ENCODE measurements around the gene GLP1R.

GLP1R gene

GRCh38 chr6:39062014-39062740, 13.6 kb downstream of the GLP1R start:
- DNase-seq (ENCODE audit: low read depth in 2 of 2) = no peak

GRCh38 chr6:39063526-39063925, 14.9 kb downstream of the GLP1R start:
- no peak for DNase-seq (ENCODE audit: low read depth in 2 of 2)

DNA sequence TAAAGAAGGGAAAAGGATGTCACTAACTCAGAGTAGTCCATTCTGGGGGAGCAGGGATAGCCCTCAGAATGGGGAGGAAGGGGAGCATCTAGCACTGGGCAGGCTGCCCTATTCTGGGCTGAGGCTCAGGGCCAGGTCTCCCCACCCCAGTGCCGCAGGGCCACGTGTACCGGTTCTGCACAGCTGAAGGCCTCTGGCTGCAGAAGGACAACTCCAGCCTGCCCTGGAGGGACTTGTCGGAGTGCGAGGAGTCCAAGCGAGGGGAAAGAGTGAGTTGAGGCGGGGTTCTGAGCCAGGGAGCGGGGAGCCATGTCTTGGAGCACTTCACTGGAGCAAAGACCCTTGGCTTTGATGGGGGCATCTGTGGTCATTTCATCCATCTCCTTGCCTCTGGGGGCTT, 17.0 kb downstream of the GLP1R start:
- no peak for DNase-seq (ENCODE audit: low read depth in 2 of 2)

GRCh38 chr6:39068391-39068790, 19.8 kb downstream of the GLP1R start:
- no peak for DNase-seq (ENCODE audit: low read depth in 2 of 2)

DNA sequence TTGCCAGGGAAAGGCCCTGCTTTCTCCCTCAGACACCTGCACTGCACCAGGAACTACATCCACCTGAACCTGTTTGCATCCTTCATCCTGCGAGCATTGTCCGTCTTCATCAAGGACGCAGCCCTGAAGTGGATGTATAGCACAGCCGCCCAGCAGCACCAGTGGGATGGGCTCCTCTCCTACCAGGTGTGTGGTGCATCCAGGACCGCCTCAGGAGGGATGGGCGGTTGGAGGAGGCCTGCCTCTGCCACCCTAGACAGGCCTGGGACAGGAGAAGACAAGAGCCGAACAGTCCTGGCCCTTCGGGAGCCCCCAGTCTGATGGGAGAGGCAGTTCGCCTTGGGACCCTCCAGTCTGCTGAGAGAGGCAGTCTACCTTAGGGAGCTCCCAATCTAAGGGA, 24.2 kb downstream of the GLP1R start:
- DNase-seq (ENCODE audit: low read depth in 2 of 2) = no peak

GRCh38 chr6:39073471-39074355, 25.1 kb downstream of the GLP1R start:
- DNase-seq (ENCODE audit: low read depth in 2 of 2) = no peak

DNA sequence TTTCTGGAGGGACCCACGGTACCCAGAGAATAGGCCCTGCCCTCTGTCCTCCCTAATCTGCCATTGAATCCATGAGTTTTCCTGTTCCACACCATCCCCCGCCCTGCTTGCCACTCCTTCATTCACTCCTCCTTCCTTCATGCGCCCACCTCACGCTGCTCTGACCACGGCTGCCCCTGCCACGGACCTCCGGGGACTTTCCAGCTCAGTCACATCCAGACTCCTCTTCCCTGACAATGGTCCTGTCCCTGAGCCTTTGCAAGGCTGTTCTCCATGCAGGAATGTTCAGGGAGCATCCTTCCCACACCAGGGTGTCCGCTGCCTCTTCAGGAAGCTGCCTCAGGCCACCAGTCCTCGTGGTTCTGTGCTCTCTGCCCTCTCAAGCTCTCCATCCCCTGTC, 25.9 kb downstream of the GLP1R start:
- DNase-seq (ENCODE audit: low read depth in 2 of 2) = no peak

DNA sequence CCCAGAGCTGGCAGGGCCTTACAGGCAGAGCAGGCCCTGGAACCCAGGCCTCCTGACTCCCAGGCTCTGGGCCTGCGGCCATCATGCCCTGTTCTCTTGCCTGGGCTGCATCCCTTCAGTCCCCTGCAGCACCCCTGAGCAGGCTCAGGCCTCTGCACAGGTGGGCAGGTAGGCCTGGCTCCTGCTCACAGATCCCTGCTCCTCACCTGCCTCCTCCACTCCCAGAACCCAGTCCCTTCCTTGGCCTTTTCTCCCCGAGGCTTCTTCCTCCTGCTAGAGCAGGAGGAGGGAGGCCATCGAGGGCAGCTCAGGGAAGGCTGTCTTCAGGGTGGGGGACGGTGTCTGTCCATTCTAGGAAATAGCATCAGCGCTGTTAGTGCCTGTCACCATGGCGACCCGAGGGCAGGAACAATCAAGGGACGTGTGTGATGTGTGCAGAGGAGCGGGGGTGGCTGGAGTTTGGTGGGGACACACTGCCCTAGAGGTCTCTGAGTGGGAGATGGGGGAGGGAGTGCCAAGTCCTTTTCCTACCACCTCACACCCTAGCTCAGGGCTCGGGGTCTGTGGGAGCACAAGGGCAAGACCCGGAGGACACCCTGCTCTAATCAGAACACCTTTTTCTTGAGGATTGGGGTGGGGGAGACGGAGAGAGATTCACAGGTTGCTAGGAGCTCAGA, 26.6 kb downstream of the GLP1R start:
- no peak for DNase-seq (ENCODE audit: low read depth in 2 of 2)

DNA sequence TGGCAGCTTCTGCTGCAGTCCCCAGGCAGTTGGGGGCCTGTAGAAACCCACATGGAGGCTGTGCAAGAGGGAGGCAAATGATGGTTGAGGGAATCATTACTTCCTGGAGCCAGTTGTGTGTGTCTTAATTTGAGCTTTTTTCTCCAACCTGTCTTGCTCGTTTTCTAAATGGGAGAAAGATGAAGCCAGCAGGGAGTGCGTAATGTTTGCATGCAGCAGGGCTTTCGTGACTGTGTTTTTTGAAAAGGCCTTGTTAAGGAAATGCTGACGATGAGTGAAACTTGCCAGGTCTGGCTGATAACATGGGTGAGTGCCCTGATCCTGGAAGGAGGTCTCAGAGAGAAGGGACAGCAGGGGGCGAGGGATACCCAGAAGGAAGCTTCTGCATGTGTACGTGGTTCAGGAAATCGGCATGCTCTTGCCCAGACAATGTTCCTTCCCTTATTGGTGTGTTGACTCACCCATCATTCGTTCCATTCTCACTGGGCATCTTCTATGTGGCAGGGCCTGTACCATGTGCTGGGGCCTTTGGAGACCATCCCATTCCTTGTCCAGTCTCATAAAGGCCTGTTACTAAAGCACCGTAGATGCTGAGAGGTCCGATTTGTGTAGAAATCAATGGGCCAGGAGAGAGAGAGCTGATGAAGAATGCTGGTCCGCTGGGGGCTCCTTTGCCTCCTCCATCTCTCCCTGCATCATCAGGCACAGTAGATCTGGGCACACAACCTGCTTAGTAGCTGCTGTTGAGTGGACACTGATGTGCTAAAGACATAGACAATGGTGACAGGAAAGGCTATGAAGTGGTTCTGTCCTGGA, 27.4 kb downstream of the GLP1R start:
- DNase-seq (ENCODE audit: low read depth in 2 of 2) = no peak

DNA sequence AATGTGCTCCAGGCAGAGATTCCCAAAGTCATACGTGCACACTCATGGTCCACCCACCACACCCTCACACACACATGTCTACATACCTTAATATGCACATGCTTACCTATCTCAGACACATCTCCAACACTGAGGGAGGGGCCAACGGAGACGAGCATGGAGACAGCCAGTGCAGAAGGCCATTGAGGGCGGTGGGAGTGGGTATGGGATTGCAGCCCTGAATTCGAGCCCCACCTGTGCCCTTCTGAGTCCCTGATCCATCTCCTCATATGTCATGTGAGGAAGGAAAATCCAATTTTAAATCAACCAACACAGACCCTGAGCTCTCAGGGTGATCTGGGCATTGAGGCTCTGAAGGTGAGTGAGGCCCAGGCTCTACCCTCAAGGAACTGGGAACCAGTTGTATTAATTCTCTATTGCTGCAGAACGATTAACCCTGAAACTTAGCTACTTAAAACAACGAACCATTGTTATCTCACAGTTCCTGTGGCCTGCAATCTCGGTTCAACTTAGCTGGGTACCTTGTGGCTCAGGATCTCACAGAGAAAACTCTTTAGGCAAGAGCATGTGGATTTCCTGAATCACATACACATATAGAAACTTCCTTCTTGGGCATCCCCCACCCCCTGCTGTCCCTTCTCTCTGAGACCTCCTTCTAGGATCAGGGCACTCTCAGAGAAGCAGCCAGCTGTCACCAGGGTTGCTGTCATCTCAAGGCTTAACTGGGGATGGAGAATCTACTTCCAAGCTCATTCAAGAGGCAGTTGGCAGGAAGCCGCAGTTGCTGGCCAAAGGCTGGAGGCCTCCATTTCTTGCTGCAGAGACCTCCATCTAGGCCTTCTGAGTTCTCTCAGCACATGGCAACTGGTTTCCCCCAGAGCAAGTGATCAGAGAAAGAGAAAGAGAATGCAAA, 28.3 kb downstream of the GLP1R start:
- no peak for DNase-seq (ENCODE audit: low read depth in 2 of 2)

DNA sequence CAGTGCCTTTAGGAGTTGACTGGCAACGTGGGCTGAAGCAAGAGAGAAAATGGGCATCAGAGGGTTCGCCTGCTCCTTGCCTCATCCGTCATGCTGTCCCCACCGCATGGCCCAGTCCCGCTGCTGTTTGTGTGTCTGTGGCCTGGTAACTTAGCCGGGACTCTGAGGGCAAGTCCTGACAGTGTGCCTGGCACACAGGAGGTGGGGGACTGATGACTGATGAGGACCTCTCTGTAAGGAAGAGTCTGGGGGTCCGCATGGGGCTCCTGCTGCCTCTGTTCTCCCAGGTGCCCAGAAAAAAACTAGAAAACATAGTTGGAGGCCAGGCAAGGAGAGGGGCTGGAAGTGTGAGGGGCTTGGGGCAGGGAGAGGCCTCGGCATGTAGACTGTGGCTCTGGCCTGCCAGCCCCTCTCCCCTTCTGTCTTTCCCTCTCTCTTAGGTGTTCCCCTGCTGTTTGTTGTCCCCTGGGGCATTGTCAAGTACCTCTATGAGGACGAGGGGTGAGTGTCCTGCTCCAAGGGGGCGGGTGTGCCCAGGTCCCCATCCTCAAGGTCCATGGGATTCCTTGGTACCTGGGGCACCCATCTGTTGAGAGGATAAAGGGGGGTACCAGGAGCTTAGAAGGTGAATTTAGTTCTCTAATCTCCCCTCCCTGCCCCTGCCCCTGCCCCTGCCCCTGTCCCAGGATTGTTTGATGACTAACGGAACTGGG, 29.5 kb downstream of the GLP1R start:
- no peak for DNase-seq (ENCODE audit: low read depth in 2 of 2)

DNA sequence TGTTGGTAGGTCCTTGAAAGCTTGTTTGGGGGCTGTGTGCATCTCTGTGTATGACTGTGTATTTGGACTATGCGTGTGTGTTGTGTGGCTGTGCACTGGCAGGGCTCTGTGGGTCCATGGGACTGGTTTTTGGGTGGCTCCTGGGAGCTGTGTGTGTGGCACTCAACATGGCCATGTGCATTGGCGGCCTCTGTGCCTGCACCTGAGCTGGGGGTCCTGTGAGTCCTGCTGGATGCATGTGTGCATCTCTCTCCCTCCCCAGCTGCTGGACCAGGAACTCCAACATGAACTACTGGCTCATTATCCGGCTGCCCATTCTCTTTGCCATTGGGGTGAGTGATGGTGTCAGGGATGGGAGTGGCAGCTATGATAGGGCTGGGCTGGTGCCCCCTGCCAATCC, 30.1 kb downstream of the GLP1R start:
- no peak for DNase-seq (ENCODE audit: low read depth in 2 of 2)

DNA sequence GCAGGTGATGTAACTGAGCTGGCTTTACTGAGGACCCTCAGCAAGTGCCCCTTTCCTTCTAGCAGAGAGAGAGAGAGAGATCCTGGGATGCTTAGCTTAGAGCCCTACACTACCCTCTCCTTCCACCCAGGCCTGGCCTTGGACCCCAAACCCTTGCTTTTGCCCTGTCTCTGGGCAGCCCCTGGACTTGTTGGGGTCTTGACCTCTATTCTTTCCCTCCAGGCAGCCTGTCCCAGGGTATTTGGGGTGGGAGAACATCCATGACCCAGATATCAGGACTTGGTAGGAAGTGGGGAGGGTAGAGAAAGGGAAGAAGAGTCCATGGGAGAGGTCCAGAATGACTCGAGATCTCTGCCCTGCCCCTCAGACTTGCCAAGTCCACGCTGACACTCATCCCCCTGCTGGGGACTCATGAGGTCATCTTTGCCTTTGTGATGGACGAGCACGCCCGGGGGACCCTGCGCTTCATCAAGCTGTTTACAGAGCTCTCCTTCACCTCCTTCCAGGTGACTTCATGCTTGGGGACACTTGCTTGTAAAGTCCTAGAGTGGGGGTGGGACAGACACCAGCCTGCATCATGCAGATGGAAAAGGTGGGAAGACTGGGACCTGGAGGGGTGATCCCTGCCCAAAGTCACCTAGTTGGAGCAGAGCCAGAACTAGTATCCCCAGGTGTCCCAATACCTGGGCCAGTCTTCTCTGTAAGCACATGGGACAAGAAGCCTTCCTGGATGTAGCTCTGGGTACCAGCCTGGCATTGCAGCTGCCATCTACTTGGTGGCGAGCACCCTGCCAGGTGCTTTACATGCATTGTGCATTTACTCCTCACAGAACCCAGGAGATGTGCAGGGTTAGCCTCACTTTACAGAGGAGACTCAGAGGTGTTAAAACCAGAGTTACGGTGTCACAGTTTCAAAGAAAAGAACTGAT, 30.9 kb downstream of the GLP1R start:
- no peak for DNase-seq (ENCODE audit: low read depth in 2 of 2)

- DNase-seq (ENCODE audit: low read depth in 2 of 2) = no peak
These were observed 31.8 kb downstream of the GLP1R start for GRCh38 chr6:39080246-39080875.

GRCh38 chr6:39082310-39082709, 33.7 kb downstream of the GLP1R start:
- DNase-seq (ENCODE audit: low read depth in 2 of 2) = no peak

DNA sequence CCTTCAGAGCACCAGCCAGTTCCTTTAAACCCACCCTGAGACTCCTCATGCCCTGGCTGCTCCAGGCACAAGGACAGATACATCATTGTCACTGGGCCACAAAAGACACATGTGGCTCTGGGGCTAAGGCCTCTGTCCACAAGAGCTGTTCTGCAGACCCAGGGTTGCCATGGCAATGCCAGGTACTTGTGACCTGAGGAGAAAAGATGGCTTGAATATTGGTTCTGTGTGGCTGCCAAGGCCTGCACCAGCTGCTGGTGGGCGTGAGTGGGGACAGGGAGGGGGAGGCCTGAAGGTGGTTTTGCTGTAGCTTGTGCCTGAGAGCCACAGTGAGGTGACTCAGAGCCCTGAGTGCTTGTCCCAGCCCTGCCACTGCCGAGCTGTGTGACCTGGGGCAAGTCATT, 34.7 kb downstream of the GLP1R start:
- no peak for DNase-seq (ENCODE audit: low read depth in 2 of 2)

GRCh38 chr6:39084506-39084905, 35.9 kb downstream of the GLP1R start:
- DNase-seq (ENCODE audit: low read depth in 2 of 2) = no peak

DNA sequence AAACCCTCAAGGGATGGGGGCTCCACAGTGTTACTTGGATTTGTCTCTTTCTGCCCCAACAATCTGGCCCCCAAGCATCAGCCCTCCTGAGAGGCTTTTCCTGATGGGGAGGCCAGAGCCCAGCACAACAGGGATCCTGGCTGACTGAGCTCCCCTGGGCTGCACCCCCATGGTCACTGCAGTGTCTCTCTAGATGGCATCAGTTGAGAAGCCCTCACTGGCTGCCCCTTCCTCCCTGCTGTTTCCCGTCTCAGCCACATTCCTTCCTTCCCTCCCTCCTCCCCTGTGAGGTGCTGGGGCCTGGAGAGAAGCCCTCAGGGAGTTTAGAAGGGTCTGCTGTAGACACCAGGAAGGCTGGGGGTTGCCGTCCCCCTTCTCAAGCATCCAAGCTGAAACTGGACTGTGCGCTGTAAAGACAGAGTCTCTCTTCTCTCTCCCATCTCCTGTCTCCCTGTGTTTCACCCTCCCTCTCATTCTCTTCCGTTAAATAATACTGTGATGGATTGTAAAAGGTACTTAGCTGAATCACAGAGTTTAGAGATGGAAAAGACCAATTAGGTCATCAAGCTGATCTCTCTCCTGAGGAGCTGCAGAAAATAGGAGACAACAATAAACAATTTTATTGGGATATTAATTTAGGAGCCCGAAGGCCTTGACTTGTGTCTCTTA, 36.7 kb downstream of the GLP1R start:
- no peak for DNase-seq (ENCODE audit: low read depth in 2 of 2)
